HFF-Myc (cell line): ENCODE data around the gene EML3.
A peak's percentile ranks its signal among the peaks of the same experiment; 100 is the strongest.

Source experiments
- DNase-seq: peaks from one replicate; pipeline ENCODE4 v3.0.0-alpha.2; 2011; ENCODE audit warnings: low read depth; ENCODE audit errors: extremely low read depth
- H3K4me3 ChIP-seq: replicated peaks from 2 replicates; pipeline ENCODE4 v1.5.1; 2011; ENCODE audit warnings: low read depth, mild to moderate bottlenecking, control low read depth, low read length
- CTCF ChIP-seq: IDR thresholded peaks from 2 replicates; pipeline ENCODE4 v1.5.1; 2012; ENCODE audit warnings: mild to moderate bottlenecking, low read depth, low read length, control low read depth; ENCODE audit errors: missing control alignments

The EML3 gene

GRCh38 chr11:62553080-62553838 lies 59.3 kb downstream of the EML3 start:
- peak; percentile 94 for DNase-seq
- peak overlapping the region; percentile 38 for H3K4me3 ChIP-seq
- no peak for TF ChIP-seq CTCF

- H3K4me3 ChIP-seq = peak overlapping the region; percentile 38
- no peak for TF ChIP-seq CTCF
- peak; percentile 62 for DNase-seq
Measured at GRCh38 chr11:62552485-62553079, 60.0 kb downstream of the EML3 start.
